Calu3 (cell line): ENCODE measurements around the gene DMKN. TPM values are rescaled to one million over a fixed set of nuclear protein-coding genes. Genes with fewer than 3 reads are reported as not detected.
A peak's percentile ranks its signal among the peaks of the same experiment; 100 is the strongest.

Experiments
- BruUV-seq: library from RNA; stranded (reverse); fragments of 400-500 nt; replicated peaks from 2 replicates; lab custom pipeline; 2021; lab: Mats Ljungman, UMichigan
- CTCF ChIA-PET: fragments of 300-600 bp; sonication (Branson Sonifier 250); formaldehyde crosslinking; loops from one replicate; lab custom pipeline; 2022; ENCODE audit warnings: antibody characterized with exemption; lab: Charles Lee
- DNase-seq: peaks from one replicate; pipeline ENCODE4 v3.0.0; 2022
- H3K27ac Mint-ChIP-seq: one replicate; pipeline ENCODE4 v1.8.0; 2022; ENCODE audit warnings: mixed read lengths; ENCODE audit not compliant: unreplicated experiment
- H3K27me3 Mint-ChIP-seq: one replicate; pipeline ENCODE4 v1.8.0; 2022; ENCODE audit warnings: mixed read lengths; ENCODE audit not compliant: unreplicated experiment
- H3K36me3 Mint-ChIP-seq: one replicate; pipeline ENCODE4 v1.8.0; 2022; ENCODE audit warnings: mild to moderate bottlenecking, moderate library complexity, mixed read lengths; ENCODE audit not compliant: insufficient read depth, unreplicated experiment
- H3K4me1 Mint-ChIP-seq: one replicate; pipeline ENCODE4 v1.8.0; 2022; ENCODE audit warnings: mild to moderate bottlenecking, low read depth, mixed read lengths; ENCODE audit not compliant: unreplicated experiment
- H3K4me3 Mint-ChIP-seq: one replicate; pipeline ENCODE4 v1.8.0; 2022; ENCODE audit warnings: mild to moderate bottlenecking, low read depth, moderate library complexity, mixed read lengths; ENCODE audit not compliant: unreplicated experiment
- H3K9me3 Mint-ChIP-seq: one replicate; pipeline ENCODE4 v1.8.0; 2022; ENCODE audit warnings: low read depth, mixed read lengths; ENCODE audit not compliant: unreplicated experiment
- intact Hi-C: fragments of 100-400 bp; cut with micrococcal nuclease; formaldehyde crosslinking; loops from one replicate; pipeline ENCODE4 v1.10.0; 2022; ENCODE audit not compliant: unreplicated experiment
- total RNA-seq: library from RNA; stranded (reverse); gene quantifications from 2 replicates; pipeline ENCODE4 v1.2.3, GENCODE V29; 2022
- TF ChIP-seq, protein P1 (sequence below): fragments of 200-600 bp; IDR thresholded peaks from one replicate; pipeline ENCODE4 v1.8.0; 2022; ENCODE audit warnings: antibody characterized with exemption; ENCODE audit not compliant: unreplicated experiment

Gene DMKN
- total RNA-seq, 1 experiment from 2014 or later: 224 TPM

DNA sequence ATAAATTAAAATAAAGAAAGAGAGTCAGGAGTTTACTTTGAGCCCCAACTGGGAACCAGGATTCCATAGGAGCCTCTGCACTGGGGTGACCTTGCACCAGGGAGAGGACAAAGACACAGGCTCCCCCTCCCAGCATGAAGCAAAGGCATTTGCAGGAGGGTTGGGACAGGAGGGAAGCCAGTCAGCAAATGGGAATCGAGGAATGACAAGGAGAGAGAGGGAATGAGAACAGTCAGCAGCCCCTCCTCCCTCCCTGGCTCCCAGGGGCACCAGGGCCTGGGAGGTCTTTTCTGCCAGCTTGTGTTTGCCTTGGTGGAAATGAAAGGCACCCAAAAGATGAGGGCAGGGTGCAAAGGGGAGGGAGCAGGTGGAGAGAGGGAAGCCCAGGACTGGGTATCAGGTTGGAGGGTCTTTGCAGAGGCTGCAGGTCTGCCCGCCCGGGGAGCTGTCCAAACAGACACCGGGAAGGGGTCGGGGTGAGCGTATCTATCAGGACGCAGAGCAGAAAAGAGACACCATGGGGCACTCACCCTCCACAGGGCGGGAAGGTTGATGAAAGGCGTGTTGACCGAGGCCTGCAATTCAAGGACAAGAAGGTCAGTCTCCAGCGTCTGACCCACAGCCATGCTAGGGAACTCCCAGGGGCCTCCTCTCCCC lies 10.9 kb upstream of the DMKN start:
- intact Hi-C loops: no loop called here
- Mint-ChIP-seq H3K4me1 (peaks cover 6% of the 10 kb centered on the region), H3K9me3 (no peaks in the 10 kb centered on the region), H3K27ac (no peak overlapping the region), H3K4me3 (no peak overlapping the region), H3K27me3 (peaks cover 76% of the 10 kb centered on the region), H3K36me3 (peaks cover 3% of the 10 kb centered on the region)
- TF ChIP-seq, protein P1, sequence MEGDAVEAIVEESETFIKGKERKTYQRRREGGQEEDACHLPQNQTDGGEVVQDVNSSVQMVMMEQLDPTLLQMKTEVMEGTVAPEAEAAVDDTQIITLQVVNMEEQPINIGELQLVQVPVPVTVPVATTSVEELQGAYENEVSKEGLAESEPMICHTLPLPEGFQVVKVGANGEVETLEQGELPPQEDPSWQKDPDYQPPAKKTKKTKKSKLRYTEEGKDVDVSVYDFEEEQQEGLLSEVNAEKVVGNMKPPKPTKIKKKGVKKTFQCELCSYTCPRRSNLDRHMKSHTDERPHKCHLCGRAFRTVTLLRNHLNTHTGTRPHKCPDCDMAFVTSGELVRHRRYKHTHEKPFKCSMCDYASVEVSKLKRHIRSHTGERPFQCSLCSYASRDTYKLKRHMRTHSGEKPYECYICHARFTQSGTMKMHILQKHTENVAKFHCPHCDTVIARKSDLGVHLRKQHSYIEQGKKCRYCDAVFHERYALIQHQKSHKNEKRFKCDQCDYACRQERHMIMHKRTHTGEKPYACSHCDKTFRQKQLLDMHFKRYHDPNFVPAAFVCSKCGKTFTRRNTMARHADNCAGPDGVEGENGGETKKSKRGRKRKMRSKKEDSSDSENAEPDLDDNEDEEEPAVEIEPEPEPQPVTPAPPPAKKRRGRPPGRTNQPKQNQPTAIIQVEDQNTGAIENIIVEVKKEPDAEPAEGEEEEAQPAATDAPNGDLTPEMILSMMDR: no peak
- CTCF ChIA-PET: no interaction called here
- DNase-seq: no peak
- BruUV-seq: no TSS peak

DNA sequence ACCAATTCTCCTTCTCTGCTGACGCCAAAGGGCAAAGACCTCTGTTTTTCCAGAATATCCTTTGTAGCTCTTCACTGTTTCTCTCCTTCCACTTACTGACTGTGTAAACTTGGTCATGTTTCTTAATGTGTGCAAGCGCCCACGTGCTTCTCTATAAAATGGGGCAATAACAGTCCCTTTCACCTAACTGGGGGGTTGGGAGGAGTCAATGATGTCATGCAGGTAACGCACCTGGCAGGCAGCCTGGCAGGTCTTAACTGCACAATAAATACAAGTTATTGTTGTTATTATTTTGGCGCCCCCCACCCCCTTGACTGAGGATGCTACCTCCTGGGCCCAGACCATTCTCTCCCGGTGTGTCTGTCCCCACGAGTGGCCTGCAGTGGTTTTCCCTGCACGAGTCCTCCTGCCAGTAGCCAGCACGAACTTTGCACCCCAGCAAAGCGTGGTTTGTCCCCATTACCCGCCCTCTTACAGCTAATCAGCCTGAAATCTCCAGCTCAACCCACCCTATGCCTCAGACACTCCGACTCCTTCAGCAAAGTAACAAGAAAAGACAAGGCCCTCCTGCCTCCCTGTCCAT lies 9.4 kb upstream of the DMKN start:
- CTCF ChIA-PET: interaction anchor here (0.6 to 1.2 kb wide), 2 partner anchors 12 to 19 kb away, joined by 4 to 5 read pairs; no protein-coding TSS in a partner anchor

DNA sequence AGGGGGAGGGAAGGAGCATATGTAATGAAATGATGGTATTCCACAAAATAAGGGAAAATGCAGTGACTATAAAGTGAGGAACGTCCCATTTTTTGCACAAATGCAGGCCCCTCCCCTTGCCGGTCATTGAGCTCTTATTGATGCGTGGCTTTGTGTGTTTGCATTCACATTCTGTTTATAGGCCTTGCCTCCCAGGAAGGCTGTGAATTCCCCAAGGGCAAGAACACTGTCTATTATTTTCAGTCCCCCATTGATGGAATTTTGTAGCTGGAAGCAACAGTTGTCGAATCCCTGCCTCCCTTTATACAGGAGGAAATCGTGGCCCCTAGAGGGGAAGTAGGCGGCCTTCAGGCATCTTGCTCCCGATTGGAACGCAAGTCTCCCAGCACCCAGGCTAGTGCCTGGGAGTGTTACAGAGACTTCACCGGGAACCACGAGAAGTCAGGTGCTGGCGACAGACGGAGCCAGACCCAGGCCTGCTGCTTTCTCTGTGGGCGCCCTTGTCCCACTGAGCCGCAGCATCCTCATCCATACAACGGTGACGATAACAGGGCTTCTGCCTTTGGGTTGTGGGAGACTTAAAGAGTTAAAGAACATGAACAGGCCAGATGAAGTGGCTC lies 7.8 kb upstream of the DMKN start:
- Mint-ChIP-seq H3K4me1 (peaks cover 9% of the 10 kb centered on the region), H3K4me3 (no peak overlapping the region), H3K27ac (no peak overlapping the region), H3K27me3 (peaks cover 51% of the 10 kb centered on the region), H3K9me3 (no peaks in the 10 kb centered on the region), H3K36me3 (peaks cover 4% of the 10 kb centered on the region)
- no peak for DNase-seq
- CTCF ChIA-PET: interaction anchor here (1.1 kb wide), 1 partner anchor 11 kb away, joined by 3 read pairs; no protein-coding TSS in a partner anchor
- BruUV-seq: no TSS peak
- TF ChIP-seq, protein P1: no peak
- intact Hi-C loops: no loop called here

More for the DNA sequence above, 9.4 kb upstream of the DMKN start:
- H3K4me3 Mint-ChIP-seq: no peak overlapping the region
- BruUV-seq: no TSS peak
- H3K9me3 Mint-ChIP-seq: no peaks in the 10 kb centered on the region
- peaks cover 9% of the 10 kb centered on the region for H3K4me1 Mint-ChIP-seq
- no peak overlapping the region for H3K27ac Mint-ChIP-seq
- intact Hi-C loops: no loop called here
- DNase-seq: no peak
- H3K27me3 Mint-ChIP-seq: peaks cover 67% of the 10 kb centered on the region
- H3K36me3 Mint-ChIP-seq: peaks cover 4% of the 10 kb centered on the region
- TF ChIP-seq, protein P1: no peak

DNA sequence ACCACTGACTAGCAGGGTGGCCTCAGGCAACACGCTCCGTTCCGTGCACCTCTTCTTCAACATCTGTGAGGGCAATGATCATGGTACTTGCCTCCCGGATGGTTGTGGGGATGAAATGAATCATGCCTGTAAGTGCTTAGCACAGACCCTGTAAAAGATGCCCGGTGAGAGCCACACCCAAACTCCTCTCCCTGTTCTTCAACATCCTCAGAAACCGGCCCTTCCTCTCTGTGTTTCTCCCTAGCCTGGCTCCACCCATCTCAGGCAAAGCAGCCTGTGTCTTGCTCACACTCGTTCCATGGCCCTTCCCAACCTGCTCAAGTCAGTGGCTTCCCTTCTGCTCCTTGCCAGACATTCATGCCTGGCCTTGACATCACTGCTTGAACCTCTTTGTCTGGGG lies 5.8 kb upstream of the DMKN start:
- Mint-ChIP-seq H3K9me3 (no peaks in the 10 kb centered on the region), H3K27ac (no peak overlapping the region), H3K4me3 (no peak overlapping the region), H3K36me3 (peaks cover 4% of the 10 kb centered on the region), H3K27me3 (peaks cover 43% of the 10 kb centered on the region), H3K4me1 (peaks cover 10% of the 10 kb centered on the region)
- no TSS peak for BruUV-seq
- intact Hi-C loops: no loop called here
- DNase-seq: peak; percentile 35
- TF ChIP-seq, protein P1: no peak
- CTCF ChIA-PET: no interaction called here
